GF-D8 (cell line): ENCODE measurements around the gene SAMD7.
A peak's percentile ranks its signal among the peaks of the same experiment; 100 is the strongest.

Experiments
- DNase-seq: peaks from one replicate; lab custom pipeline; 2025; lab: John Stamatoyannopoulos, UW

The SAMD7 gene

GRCh38 chr3:169911272-169911671 is at the start of gene SAMD7:
Gene SAMD7 (plus strand): TSS chr3:169911572. CDS start chr3:169919499, 7,927 bp downstream.
- DNase-seq, result no peak

GRCh38 chr3:169861871-169862270 is 49.5 kb upstream of the SAMD7 start:
- no peak for DNase-seq

- peak; percentile 22 for DNase-seq
Measured at GRCh38 chr3:169863458-169863899, 47.9 kb upstream of the SAMD7 start.

GRCh38 chr3:169864270-169864669 is 47.1 kb upstream of the SAMD7 start:
- no peak for DNase-seq

- DNase-seq, result peak; percentile 21
Measured at GRCh38 chr3:169865176-169865767, 46.1 kb upstream of the SAMD7 start.

- DNase-seq, result no peak
Measured at GRCh38 chr3:169867584-169868210, 43.7 kb upstream of the SAMD7 start.

GRCh38 chr3:169868369-169868768 is 43.0 kb upstream of the SAMD7 start:
- no peak for DNase-seq

GRCh38 chr3:169869484-169870220 is 41.7 kb upstream of the SAMD7 start, which contains the start of gene LRRC31:
Gene LRRC31 (minus strand): TSS chr3:169869935. CDS start chr3:169869807, 128 bp downstream.
- no peak for DNase-seq

GRCh38 chr3:169871129-169871886 is 40.1 kb upstream of the SAMD7 start:
- DNase-seq, result no peak

- no peak for DNase-seq
Measured at GRCh38 chr3:169879013-169879557, 32.3 kb upstream of the SAMD7 start.

GRCh38 chr3:169879845-169880575 is 31.4 kb upstream of the SAMD7 start:
- no peak for DNase-seq

GRCh38 chr3:169880576-169881250 is 30.7 kb upstream of the SAMD7 start:
- DNase-seq, result no peak

- DNase-seq, result no peak
Measured at GRCh38 chr3:169886671-169887070, 24.7 kb upstream of the SAMD7 start.

GRCh38 chr3:169891886-169892285 is 19.5 kb upstream of the SAMD7 start:
- no peak for DNase-seq

- DNase-seq, result no peak
Measured at GRCh38 chr3:169894110-169894509, 17.3 kb upstream of the SAMD7 start.

- DNase-seq, result no peak
Measured at GRCh38 chr3:169895072-169895471, 16.3 kb upstream of the SAMD7 start.

- DNase-seq, result no peak
Measured at GRCh38 chr3:169897284-169897683, 14.1 kb upstream of the SAMD7 start.

- DNase-seq, result no peak
Measured at GRCh38 chr3:169901453-169901852, 9.9 kb upstream of the SAMD7 start.

GRCh38 chr3:169905404-169905803 is 6.0 kb upstream of the SAMD7 start:
- DNase-seq, result no peak

- no peak for DNase-seq
Measured at GRCh38 chr3:169907476-169907875, 3.9 kb upstream of the SAMD7 start.

GRCh38 chr3:169907944-169908343 is 3.4 kb upstream of the SAMD7 start:
- DNase-seq, result no peak
